H9 (cell line): ENCODE data around the gene EDAR. TPM values are rescaled to one million over a fixed set of nuclear protein-coding genes. Genes with fewer than 3 reads are reported as not detected.
A peak's percentile ranks its signal among the peaks of the same experiment; 100 is the strongest.

ENCODE experiments used
- DNase-seq: peaks from one replicate; pipeline ENCODE4 v3.0.0-alpha.2; 2017
- H2AFZ ChIP-seq: one replicate; pipeline ENCODE4 v1.6.1; 2013; ENCODE audit warnings: mild to moderate bottlenecking, low read length, control low read depth, moderate library complexity
- H2AK5ac ChIP-seq: 2 replicates; pipeline ENCODE4 v1.6.1; 2013; ENCODE audit warnings: low read length, control low read depth, mixed read lengths; ENCODE audit not compliant: insufficient read length
- H2BK120ac ChIP-seq: one replicate; pipeline ENCODE4 v1.6.1; 2013; ENCODE audit warnings: low read depth, mild to moderate bottlenecking, low read length, control low read depth, inconsistent platforms; ENCODE audit not compliant: poor library complexity, severe bottlenecking
- H2BK12ac ChIP-seq: 2 replicates; pipeline ENCODE4 v1.6.1; 2013; ENCODE audit warnings: low read length, control low read depth, mixed read lengths, low read depth; ENCODE audit not compliant: insufficient read length
- H2BK15ac ChIP-seq: 2 replicates; pipeline ENCODE4 v1.6.1; 2013; ENCODE audit warnings: low read depth, low read length, control low read depth
- H2BK20ac ChIP-seq: one replicate; pipeline ENCODE4 v1.6.1; 2013; ENCODE audit warnings: low read depth, mild to moderate bottlenecking, low read length, control low read depth, inconsistent platforms; ENCODE audit not compliant: poor library complexity, severe bottlenecking
- H2BK5ac ChIP-seq: 2 replicates; pipeline ENCODE4 v1.6.1; 2013; ENCODE audit warnings: low read length, control low read depth, mixed read lengths; ENCODE audit not compliant: insufficient read length
- H3K14ac ChIP-seq: 2 replicates; pipeline ENCODE4 v1.6.1; 2013; ENCODE audit warnings: low read length, control low read depth; ENCODE audit not compliant: insufficient read depth
- H3K18ac ChIP-seq: 2 replicates; pipeline ENCODE4 v1.6.1; 2013; ENCODE audit warnings: low read depth, mild to moderate bottlenecking, mixed read lengths, low read length, control low read depth; ENCODE audit not compliant: insufficient read length
- H3K23ac ChIP-seq: 2 replicates; pipeline ENCODE4 v1.6.1; 2013; ENCODE audit warnings: low read length, control low read depth, mixed read lengths, low read depth; ENCODE audit not compliant: insufficient read length
- H3K23me2 ChIP-seq: 2 replicates; pipeline ENCODE4 v1.6.1; 2013; ENCODE audit warnings: low read depth, mild to moderate bottlenecking, mixed read lengths, low read length, control low read depth; ENCODE audit not compliant: insufficient read length, poor library complexity, severe bottlenecking
- H3K27ac ChIP-seq: 2 replicates; pipeline ENCODE4 v1.5.1; 2013; ENCODE audit warnings: low read length, control low read depth, mixed read lengths, low read depth; ENCODE audit not compliant: insufficient read length
- H3K27me3 ChIP-seq: 2 replicates; pipeline ENCODE4 v1.6.1; 2013; ENCODE audit warnings: low read length, control low read depth, inconsistent platforms; ENCODE audit not compliant: insufficient read depth
- H3K4ac ChIP-seq: 2 replicates; pipeline ENCODE4 v1.6.1; 2013; ENCODE audit warnings: low read depth, mild to moderate bottlenecking, control low read depth, inconsistent platforms, low read length, moderate library complexity
- H3K4me1 ChIP-seq: 2 replicates; pipeline ENCODE4 v1.6.1; 2013; ENCODE audit warnings: low read length, control low read depth, inconsistent platforms; ENCODE audit not compliant: insufficient read depth
- H3K4me2 ChIP-seq: 2 replicates; pipeline ENCODE4 v1.6.1; 2013; ENCODE audit warnings: low read length, control low read depth, mixed read lengths; ENCODE audit not compliant: insufficient read length, insufficient read depth
- H3K56ac ChIP-seq: 2 replicates; pipeline ENCODE4 v1.6.1; 2013; ENCODE audit warnings: low read depth, mild to moderate bottlenecking, mixed read lengths, low read length, control low read depth; ENCODE audit not compliant: insufficient read length
- H3K79me1 ChIP-seq: 2 replicates; pipeline ENCODE4 v1.6.1; 2013; ENCODE audit warnings: low read depth, mild to moderate bottlenecking, moderate library complexity, low read length, control low read depth, inconsistent platforms; ENCODE audit not compliant: insufficient read depth, poor library complexity, severe bottlenecking
- H3K79me2 ChIP-seq: 2 replicates; pipeline ENCODE4 v1.6.1; 2013; ENCODE audit warnings: low read length, control low read depth, inconsistent platforms; ENCODE audit not compliant: insufficient read depth
- H3K9ac ChIP-seq: 2 replicates; pipeline ENCODE4 v1.6.1; 2013; ENCODE audit warnings: low read length, control low read depth, mixed read lengths; ENCODE audit not compliant: insufficient read length; ENCODE audit errors: extremely low read depth
- H3K9me3 ChIP-seq: one replicate; pipeline ENCODE4 v1.6.1; 2013; ENCODE audit warnings: low read depth, low read length, inconsistent platforms; ENCODE audit not compliant: control insufficient read depth
- H3T11ph ChIP-seq: one replicate; pipeline ENCODE4 v1.6.1; 2013; ENCODE audit warnings: mild to moderate bottlenecking, low read length, control low read depth, inconsistent platforms
- H4K20me1 ChIP-seq: one replicate; pipeline ENCODE4 v1.6.1; 2013; ENCODE audit not compliant: control insufficient read depth, insufficient read length, insufficient read depth
- H4K5ac ChIP-seq: 2 replicates; pipeline ENCODE4 v1.6.1; 2013; ENCODE audit warnings: low read depth, mild to moderate bottlenecking, mixed read lengths, low read length, control low read depth; ENCODE audit not compliant: insufficient read length
- H4K8ac ChIP-seq: replicated peaks from 2 replicates; pipeline ENCODE4 v1.6.1; 2013; ENCODE audit warnings: low read length, control low read depth, mixed read lengths, low read depth; ENCODE audit not compliant: insufficient read length
- H4K91ac ChIP-seq: 2 replicates; pipeline ENCODE4 v1.6.1; 2013; ENCODE audit warnings: low read depth, mild to moderate bottlenecking, moderate library complexity, mixed read lengths, low read length, control low read depth; ENCODE audit not compliant: insufficient read length
- H3K27ac Mint-ChIP-seq, 3 experiments: 2 replicates in 2 of 3; 3 replicates in 1 of 3; pipeline ENCODE4 v1.8.0; 2020 to 2021; ENCODE audit warnings: mixed read lengths in 3 of 3, mild to moderate bottlenecking in 1 of 3, moderate library complexity in 1 of 3
- H3K27me3 Mint-ChIP-seq: 2 replicates; pipeline ENCODE4 v1.8.0; 2021; ENCODE audit warnings: low read depth, mild to moderate bottlenecking, moderate library complexity, mixed read lengths
- H3K36me3 Mint-ChIP-seq, 3 experiments: 2 replicates in 2 of 3; 3 replicates in 1 of 3; pipeline ENCODE4 v1.8.0; 2020 to 2021; ENCODE audit warnings: low read depth in 3 of 3, mixed read lengths in 3 of 3; ENCODE audit not compliant: insufficient read depth in 1 of 3
- H3K4me1 Mint-ChIP-seq, 2 experiments: 2 replicates each; pipeline ENCODE4 v1.8.0; 2020; ENCODE audit warnings: mixed read lengths in 2 of 2
- H3K4me3 Mint-ChIP-seq, 2 experiments: 2 replicates in 1 of 2; 3 replicates in 1 of 2; pipeline ENCODE4 v1.8.0; 2020 to 2021; ENCODE audit warnings: mild to moderate bottlenecking in 2 of 2, mixed read lengths in 2 of 2, moderate library complexity in 1 of 2
- H3K9me3 Mint-ChIP-seq, 2 experiments: 2 replicates in 1 of 2; 3 replicates in 1 of 2; pipeline ENCODE4 v1.8.0; 2020; ENCODE audit warnings: mild to moderate bottlenecking in 2 of 2, mixed read lengths in 2 of 2, moderate library complexity in 1 of 2
- WGBS: extraction: QIAGEN DNeasy Blood & Tissue Kit; methylation state at CpG from one replicate; pipeline ENCODE4 v1.1.7; 2013; ENCODE audit warnings: missing lambda C conversion rate, low lambda C conversion rate, mixed read lengths; ENCODE audit not compliant: insufficient read length; ENCODE audit errors: extremely low coverage; 5-methylcytosine and 5-hydroxymethylcytosine counted together
- total RNA-seq: library from RNA; stranded (reverse); gene quantifications from 2 replicates; pipeline ENCODE4 v1.2.1, GENCODE V29; 2021
- TF ChIP-seq, protein P1 (sequence below): fragments of 200-600 bp; sonication (generic); conservative IDR thresholded peaks from 3 replicates; pipeline ENCODE4 v1.8.0; 2021; ENCODE audit warnings: antibody characterized with exemption, mild to moderate bottlenecking

The EDAR gene
- total RNA-seq, 1 experiment from 2014 or later = not detected

DNA sequence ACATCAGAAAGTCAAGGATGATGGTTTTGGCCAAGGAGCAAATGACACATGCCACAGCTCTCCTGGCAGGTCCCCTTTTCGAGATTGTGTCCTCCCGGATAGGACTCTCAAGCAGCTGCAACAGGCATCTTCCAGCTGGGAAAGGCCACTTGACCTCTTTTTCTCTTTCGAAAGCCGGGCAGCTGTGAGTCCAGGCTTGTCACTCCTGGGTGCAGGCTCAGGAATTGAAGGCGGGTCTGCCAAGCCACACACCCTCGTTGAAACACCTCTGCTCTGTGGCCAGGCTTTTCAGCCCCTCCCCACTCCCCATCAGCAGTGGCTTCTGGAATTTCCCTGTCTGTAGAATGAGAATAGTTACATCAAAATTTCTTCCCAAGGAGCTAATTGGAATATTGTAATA lies 104.4 kb downstream of the EDAR start:
- H3K27me3 ChIP-seq = no peaks in the 10 kb centered on the region
- no peak overlapping the region for H2BK12ac ChIP-seq
- no peak overlapping the region for H3K9ac ChIP-seq
- H3K79me1 ChIP-seq = no peaks in the 10 kb centered on the region
- H2BK120ac ChIP-seq = no peak overlapping the region
- H3K4ac ChIP-seq = no peak overlapping the region
- no peak overlapping the region for H2BK15ac ChIP-seq
- no peaks in the 10 kb centered on the region for H3K23me2 ChIP-seq
- no peak overlapping the region for H2BK5ac ChIP-seq
- peak; percentile 53 for DNase-seq
- Mint-ChIP-seq H3K4me1 (peaks cover 0 to 3% of the 10 kb centered on the region in 2 experiments; a peak in 1 of 4 replicates), H3K27me3 (peaks cover 4% of the 10 kb centered on the region; the same call in 1 of the 2 replicates), H3K4me3 (no peak overlapping the region), H3K27ac (no peak overlapping the region), H3K36me3 (peaks cover 28 to 43% (median 28%) of the 10 kb centered on the region in 3 experiments), H3K9me3 (peaks cover 35 to 46% of the 10 kb centered on the region in 2 experiments)
- TF ChIP-seq, protein P1, sequence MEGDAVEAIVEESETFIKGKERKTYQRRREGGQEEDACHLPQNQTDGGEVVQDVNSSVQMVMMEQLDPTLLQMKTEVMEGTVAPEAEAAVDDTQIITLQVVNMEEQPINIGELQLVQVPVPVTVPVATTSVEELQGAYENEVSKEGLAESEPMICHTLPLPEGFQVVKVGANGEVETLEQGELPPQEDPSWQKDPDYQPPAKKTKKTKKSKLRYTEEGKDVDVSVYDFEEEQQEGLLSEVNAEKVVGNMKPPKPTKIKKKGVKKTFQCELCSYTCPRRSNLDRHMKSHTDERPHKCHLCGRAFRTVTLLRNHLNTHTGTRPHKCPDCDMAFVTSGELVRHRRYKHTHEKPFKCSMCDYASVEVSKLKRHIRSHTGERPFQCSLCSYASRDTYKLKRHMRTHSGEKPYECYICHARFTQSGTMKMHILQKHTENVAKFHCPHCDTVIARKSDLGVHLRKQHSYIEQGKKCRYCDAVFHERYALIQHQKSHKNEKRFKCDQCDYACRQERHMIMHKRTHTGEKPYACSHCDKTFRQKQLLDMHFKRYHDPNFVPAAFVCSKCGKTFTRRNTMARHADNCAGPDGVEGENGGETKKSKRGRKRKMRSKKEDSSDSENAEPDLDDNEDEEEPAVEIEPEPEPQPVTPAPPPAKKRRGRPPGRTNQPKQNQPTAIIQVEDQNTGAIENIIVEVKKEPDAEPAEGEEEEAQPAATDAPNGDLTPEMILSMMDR = no peak
- no peak overlapping the region for H3K4me2 ChIP-seq
- no peak overlapping the region for H3K23ac ChIP-seq
- no peak overlapping the region for H3K56ac ChIP-seq
- H3K9me3 ChIP-seq = peaks cover 10% of the 10 kb centered on the region
- H3K14ac ChIP-seq = no peak overlapping the region
- H2AFZ ChIP-seq = no peak overlapping the region
- no peak overlapping the region for H2BK20ac ChIP-seq
- no peak overlapping the region for H4K5ac ChIP-seq
- WGBS = no CpG with 5 or more reads among the region's 6 CpGs
- no peaks in the 10 kb centered on the region for H4K20me1 ChIP-seq
- no peak overlapping the region for H2AK5ac ChIP-seq
- H4K8ac ChIP-seq = no peak overlapping the region
- no peaks in the 10 kb centered on the region for H3K4me1 ChIP-seq
- no peak overlapping the region for H3K27ac ChIP-seq
- no peak overlapping the region for H4K91ac ChIP-seq
- H3K18ac ChIP-seq = no peak overlapping the region
- H3T11ph ChIP-seq = no peak overlapping the region
- H3K79me2 ChIP-seq = no peaks in the 10 kb centered on the region
